ENCODE data around the gene HLA-C.

DNA sequence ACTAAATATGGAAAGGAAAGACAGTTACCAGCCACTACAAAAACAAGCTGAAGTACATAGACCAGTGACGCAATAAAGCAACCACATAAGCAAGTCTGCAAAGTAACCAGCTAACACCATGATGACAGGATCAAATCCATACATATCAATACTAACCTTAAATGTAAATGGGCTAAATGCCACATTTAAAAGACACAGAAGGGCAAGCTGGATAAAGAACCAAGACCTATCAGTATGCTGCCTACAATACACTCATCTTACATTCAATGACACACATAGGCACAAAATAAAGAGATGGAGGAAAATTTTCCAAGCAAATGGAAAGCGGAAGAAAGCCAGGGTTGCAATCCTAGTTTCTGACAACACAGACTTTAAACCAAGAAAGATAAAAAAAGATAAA is 24.1 kb downstream of the HLA-C start:
- TF ChIP-seq, protein P1, sequence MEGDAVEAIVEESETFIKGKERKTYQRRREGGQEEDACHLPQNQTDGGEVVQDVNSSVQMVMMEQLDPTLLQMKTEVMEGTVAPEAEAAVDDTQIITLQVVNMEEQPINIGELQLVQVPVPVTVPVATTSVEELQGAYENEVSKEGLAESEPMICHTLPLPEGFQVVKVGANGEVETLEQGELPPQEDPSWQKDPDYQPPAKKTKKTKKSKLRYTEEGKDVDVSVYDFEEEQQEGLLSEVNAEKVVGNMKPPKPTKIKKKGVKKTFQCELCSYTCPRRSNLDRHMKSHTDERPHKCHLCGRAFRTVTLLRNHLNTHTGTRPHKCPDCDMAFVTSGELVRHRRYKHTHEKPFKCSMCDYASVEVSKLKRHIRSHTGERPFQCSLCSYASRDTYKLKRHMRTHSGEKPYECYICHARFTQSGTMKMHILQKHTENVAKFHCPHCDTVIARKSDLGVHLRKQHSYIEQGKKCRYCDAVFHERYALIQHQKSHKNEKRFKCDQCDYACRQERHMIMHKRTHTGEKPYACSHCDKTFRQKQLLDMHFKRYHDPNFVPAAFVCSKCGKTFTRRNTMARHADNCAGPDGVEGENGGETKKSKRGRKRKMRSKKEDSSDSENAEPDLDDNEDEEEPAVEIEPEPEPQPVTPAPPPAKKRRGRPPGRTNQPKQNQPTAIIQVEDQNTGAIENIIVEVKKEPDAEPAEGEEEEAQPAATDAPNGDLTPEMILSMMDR (IDR thresholded peaks at IDR 0.05): no peak
- TF ChIP-seq EP300 (IDR thresholded peaks at IDR 0.05; ENCODE audit: low read depth): no peak
- TF ChIP-seq POLR2A (IDR thresholded peaks at IDR 0.05): no peak
- TF ChIP-seq POLR2AphosphoS5 (IDR thresholded peaks at IDR 0.05): no peak
